ENCODE data around the gene NECTIN1.

NECTIN1 gene

DNA sequence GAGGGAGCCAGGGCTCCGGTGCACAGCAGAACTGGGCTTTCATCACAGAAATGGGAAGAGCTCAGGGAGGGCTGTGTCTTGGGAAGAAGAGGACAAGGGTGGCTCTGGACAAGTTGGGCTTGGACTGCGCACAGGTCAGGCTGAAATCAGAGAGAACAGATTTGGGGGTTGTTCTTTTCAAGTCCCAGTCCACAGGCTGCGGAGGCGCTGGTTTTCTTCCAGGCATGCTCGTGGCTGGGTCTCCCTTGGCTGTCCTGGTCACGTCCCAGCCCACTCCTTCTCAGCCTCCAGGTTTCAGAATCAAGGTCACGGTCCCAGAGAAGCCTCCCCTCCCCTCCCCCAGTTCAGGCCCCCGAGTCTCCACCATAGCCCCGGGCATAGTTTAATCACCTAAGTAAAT is 17.0 kb downstream of the NECTIN1 start:
- ChIA-PET CTCF (interaction anchor here (1.1 to 1.6 kb wide), 2 partner anchors 9 to 17 kb away, joined by 4 read pairs; partner anchors contain the start of gene NECTIN1), POLR2A (no interaction called here)
- DNase-seq (ENCODE audit: extremely low spot score): no peak
- TF ChIP-seq, protein P1, sequence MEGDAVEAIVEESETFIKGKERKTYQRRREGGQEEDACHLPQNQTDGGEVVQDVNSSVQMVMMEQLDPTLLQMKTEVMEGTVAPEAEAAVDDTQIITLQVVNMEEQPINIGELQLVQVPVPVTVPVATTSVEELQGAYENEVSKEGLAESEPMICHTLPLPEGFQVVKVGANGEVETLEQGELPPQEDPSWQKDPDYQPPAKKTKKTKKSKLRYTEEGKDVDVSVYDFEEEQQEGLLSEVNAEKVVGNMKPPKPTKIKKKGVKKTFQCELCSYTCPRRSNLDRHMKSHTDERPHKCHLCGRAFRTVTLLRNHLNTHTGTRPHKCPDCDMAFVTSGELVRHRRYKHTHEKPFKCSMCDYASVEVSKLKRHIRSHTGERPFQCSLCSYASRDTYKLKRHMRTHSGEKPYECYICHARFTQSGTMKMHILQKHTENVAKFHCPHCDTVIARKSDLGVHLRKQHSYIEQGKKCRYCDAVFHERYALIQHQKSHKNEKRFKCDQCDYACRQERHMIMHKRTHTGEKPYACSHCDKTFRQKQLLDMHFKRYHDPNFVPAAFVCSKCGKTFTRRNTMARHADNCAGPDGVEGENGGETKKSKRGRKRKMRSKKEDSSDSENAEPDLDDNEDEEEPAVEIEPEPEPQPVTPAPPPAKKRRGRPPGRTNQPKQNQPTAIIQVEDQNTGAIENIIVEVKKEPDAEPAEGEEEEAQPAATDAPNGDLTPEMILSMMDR (IDR thresholded peaks at IDR 0.05; ENCODE audit: control extremely low read depth, extremely low read depth, low read depth, missing control alignments): no peak

DNA sequence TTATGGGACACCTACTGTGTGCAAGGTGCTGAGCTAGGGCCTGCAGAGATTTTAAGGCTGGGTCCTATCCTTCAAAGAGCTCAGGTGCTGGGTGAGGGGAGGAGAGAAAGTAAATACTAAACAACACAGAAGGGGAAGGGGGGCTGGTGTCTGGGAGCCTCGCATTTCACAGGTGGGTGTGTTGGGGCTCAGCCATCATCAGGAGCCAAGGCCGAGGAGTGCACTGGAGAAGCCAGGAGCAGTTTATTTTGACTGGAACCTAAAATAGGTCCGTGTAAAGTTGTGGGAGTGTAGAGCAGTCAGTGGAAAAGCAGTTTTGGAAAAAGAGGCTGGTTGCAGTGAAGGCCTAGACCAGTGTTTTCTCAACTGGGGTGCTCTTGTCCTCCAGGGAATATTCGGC is 17.5 kb downstream of the NECTIN1 start:
- no peak for DNase-seq (ENCODE audit: extremely low spot score)
- CTCF ChIA-PET: interaction anchor here (1.1 to 1.6 kb wide), 3 partner anchors 10 to 18 kb away, joined by 3 to 4 read pairs (median 4); partner anchors contain the start of gene NECTIN1
- TF ChIP-seq, protein P1 (IDR thresholded peaks at IDR 0.05; ENCODE audit: control extremely low read depth, extremely low read depth, low read depth, missing control alignments): no peak
- POLR2A ChIA-PET: no interaction called here

DNA sequence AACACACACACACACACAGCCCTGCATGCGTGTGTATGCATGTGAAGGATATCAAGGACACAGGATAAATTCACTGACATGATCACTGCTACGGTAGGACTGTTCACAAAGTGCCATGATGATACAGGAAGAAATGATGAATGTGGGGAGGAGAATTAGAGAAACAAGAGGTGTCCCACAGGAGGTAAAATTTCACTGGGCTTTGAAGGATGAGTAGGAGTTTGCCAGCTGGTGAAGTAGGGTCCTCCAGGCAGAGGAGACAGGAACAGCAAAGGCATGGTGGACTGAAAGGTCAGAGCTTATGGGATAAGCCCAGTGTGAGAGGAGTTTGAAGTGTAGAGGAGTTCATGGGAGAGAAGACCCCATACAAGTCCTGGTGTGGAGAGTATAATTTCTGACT is 18.6 kb downstream of the NECTIN1 start:
- DNase-seq (ENCODE audit: extremely low spot score): no peak
- ChIA-PET POLR2A (no interaction called here), CTCF (interaction anchor here (1.0 to 2.3 kb wide), 6 partner anchors 10 to 37 kb away, joined by 3 to 15 read pairs (median 4); partner anchors contain the start of gene NECTIN1)
- TF ChIP-seq, protein P1 (IDR thresholded peaks at IDR 0.05; ENCODE audit: control extremely low read depth, extremely low read depth, low read depth, missing control alignments): no peak

DNA sequence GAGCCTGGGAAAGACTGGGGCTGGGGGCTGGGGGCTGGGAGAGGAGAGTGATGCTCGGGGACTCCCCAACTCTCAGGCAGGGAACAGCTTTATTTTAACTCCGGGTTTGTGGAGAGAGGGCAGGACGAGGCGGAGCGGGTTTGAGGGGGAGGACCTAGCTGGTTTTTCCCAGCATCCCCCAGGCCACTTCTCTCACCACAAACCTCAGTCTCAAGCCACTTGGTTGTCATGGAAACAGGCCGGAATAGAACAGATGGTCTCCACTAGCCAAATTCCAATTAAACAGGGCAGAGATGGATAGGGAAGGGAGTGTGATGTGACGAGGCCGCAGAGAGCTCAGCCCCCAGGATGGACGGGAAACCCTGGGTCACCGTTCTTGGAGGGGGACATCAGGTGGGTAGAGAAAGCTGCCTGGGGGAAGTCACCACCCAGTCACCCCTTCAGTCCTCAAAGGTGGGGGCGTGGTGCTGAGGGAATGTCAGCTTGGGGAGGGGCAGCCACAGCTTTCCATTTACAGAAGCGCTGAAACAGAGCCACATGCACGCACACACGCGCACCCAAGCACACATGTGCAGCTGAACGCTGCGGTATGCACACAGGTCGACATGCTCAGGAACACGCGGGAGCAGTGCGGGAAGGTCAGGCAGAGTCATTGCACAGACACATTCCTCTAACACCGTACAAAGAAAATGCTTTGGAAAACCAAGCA is 19.2 kb downstream of the NECTIN1 start:
- TF ChIP-seq, protein P1 (IDR thresholded peaks at IDR 0.05; ENCODE audit: control extremely low read depth, extremely low read depth, low read depth, missing control alignments): no peak
- ChIA-PET POLR2A (no interaction called here), CTCF (interaction anchor here (1.0 to 2.3 kb wide), 9 partner anchors 11 to 399 kb away, joined by 3 to 15 read pairs (median 4); partner anchors contain the start of gene NECTIN1)
- DNase-seq (ENCODE audit: extremely low spot score): peak; percentile 75

DNA sequence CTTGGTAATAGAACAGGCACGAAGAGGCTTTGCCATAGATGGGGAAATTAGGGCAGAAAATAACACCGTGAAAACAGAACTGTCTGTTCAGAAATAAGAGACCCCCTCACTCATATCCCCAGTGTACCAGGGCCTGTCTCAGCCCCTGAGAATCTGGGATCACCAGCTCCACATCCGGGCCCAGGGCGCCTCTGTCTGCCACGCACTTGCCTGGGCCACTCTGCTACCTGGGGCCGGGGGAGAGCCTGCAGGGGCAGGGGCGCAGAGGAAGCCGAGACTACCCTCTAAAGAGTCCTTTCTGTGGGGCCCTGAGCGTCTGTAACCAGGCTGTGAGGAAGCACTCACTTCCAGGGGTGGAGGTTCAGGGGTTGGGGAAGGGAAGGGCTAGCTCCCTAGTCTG is 19.8 kb downstream of the NECTIN1 start:
- ChIA-PET POLR2A (no interaction called here), CTCF (interaction anchor here (1.1 to 2.3 kb wide), 8 partner anchors 10 to 399 kb away, joined by 3 to 15 read pairs (median 4); partner anchors contain the start of gene NECTIN1)
- TF ChIP-seq, protein P1 (IDR thresholded peaks at IDR 0.05; ENCODE audit: control extremely low read depth, extremely low read depth, low read depth, missing control alignments): no peak
- no peak for DNase-seq (ENCODE audit: extremely low spot score)

DNA sequence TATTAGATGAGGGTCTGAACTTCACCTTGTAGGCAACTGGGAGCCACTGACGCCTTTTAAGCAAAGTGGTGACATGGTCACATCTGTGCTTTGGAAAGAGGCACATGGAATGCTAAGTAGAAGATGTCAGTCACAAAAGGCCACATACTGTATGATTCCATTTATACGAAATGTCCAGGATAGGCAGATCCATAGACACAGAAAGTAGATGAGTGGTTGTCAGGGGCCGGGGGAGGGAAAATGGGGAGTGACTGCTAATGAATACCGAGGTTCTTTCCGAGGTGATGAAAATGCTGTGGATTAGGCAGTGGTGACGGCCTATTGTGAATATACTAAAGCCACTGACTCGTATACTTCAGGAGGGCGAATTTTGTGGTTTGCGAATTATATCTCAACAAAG is 20.6 kb downstream of the NECTIN1 start:
- CTCF ChIA-PET: interaction anchor here (1.4 to 2.1 kb wide), 3 partner anchors 12 to 34 kb away, joined by 3 to 7 read pairs (median 5); no protein-coding TSS in a partner anchor
- TF ChIP-seq, protein P1 (IDR thresholded peaks at IDR 0.05; ENCODE audit: control extremely low read depth, extremely low read depth, low read depth, missing control alignments): no peak
- POLR2A ChIA-PET: no interaction called here

More for the DNA sequence above, 20.6 kb downstream of the NECTIN1 start:
- no peak for DNase-seq (ENCODE audit: extremely low spot score)

All from GM10248 (cell line).